NOMO-1 treated with DMSO at 0.1 percent for 48 hours (cell line): Measurements from ENCODE around the gene HSPH1.

Experiments used
- DNase-seq: peaks from one replicate; lab custom pipeline; 2025; ENCODE audit not compliant: unreplicated experiment; lab: John Stamatoyannopoulos, UW

The HSPH1 gene

DNA sequence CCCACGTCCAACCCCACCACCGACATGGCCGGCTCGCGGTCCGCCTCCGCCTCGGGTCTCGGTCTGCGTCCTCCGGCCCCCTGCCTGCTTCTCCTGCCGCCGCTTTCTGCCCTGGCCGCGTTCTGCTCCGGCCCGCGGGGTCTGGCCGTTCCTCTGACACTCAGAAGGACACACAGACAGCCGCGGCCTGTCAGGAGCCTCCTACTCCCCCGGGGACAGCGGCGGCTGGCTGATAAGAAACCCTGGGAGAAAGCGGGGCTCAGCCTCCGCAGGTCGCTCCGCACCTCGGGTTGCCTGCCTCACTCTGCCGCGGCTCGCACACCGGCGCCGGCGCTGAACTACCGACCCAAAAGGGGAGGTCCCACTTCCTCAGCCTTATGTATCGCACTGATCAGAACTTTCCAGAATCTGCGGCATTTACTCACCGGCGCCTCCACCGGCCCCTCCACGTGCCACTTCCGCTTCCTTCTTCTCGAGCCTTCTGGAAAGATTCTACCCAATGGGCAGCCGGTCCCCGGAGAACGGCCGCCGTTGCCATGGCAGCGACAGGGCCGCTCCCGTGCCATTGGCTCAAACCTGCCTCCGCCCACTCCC is at the start of gene HSPH1:
Gene HSPH1 (minus strand): TSS at position 348 of the 594 bp plus-strand sequence. CDS start 322 bp downstream, at position 26.
- peak; percentile 100 for DNase-seq

DNA sequence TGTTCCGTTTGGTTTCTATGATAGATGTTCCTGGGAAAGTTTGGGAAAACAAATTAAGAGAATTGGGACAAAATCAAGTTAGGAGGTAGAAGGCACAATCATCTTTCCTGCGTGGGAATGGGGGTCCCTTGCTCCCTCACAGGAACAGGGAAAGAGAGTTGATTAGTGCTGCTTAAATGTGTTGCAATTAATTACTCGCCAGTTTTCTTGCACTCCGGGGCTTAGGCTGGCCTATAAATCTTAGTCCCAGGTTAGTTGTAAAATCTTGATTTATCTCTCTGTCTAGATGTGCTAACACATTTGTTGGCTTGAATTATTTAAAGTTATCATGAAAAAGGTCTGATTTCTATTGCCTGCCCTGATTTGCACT is 48.1 kb upstream of the HSPH1 start:
- DNase-seq = peak; percentile 57

DNA sequence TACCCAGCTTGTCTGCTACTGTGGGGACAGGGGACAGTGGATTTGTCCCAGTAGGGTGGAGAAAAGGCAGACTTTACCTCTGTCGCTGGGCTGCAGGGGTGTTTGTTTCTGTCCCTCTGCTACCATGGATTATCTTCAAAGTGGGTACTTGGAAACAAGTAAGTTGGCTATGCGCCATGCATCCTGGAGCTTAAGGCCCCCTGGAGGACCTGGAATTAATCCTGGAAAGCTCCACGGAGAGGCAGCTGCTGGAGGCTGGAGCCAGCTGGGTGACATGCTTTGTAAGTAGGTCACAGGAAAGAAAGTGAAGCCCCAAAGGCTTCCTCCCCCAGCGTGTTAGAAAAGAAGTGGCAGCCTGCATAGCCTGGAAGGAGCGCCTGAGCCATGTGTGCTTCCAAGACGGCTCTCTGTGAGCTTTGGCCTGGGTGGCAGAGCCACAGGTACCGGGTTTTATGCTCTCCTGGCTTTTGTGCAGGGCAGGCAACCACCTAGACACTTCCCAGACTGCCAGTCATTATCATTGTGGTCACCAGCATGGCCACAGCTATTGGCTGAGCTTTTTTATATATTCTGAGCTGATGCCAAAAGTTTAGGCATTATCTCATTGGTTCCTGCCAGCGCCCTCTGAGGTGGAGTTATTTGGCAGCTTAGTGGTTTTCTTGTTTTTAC is 47.6 kb upstream of the HSPH1 start:
- peak; percentile 5 for DNase-seq

DNA sequence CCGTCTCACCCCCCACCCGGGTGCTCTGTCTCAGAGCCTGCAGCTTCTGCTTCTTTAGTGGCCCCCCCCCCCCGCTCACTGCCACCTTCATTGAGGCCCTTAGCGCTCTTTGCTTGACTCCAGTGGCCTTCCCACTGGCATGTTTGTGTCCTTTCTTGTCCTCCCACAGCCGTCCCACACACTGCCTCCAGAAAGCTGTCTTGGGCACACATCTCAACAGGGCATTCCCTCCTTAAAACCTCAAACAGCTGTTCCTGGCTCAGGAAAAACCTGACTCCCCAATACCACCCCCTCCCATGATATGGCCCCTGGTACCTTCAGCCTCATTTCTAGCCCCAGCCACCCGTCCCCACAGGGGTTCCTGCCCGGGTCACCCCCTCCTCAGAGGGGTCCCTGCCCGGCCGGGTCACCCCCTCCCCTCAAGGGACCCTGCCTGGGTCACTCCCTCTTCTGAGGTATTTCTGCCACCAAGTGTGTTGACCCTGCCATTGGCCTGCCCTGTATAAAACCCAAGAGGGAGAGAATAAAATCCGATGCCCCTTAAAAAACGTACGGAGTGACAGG is 46.9 kb upstream of the HSPH1 start:
- DNase-seq = no peak

DNA sequence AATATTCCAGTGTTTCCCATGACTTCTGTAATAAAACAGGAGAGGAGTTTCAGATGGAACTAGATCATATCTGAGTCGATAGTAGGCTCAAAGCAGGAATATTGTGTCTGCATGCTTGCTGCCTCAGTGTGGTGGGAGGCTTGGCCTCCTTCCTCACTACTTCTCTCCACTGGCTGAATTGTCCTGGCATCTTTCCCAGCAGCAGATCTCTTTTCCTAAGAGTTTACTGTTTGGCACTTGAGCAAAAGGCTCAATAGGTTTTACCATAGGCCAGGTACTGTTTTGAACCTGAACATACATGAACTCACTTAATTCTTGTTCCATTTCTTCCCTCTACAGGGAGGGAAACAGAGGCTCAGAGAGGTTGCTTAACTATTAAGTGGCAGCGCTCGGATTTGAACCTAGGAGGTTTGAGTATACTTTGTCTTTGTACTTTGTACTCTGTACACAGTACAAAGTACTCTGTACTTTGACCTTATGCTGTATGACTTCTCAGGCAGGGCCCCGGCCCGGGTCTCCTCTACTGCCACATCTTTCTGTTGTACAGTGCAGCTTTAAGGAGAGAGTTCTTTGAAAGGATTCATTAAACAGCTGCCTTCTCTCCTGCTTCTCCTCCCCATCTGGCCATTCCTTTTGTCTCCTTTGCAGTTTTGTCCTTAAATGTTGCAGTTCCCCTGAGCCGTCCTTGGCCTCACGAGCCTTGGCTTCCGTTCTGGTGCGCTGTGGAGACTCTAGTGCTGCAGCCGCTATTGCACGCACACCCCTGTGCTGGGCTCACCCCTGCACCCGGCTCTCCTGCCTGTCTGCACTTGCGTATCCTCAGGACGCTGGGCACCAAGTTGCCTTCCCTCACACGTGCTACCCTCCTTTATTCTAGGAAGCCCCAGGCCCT is 46.2 kb upstream of the HSPH1 start:
- DNase-seq = no peak

DNA sequence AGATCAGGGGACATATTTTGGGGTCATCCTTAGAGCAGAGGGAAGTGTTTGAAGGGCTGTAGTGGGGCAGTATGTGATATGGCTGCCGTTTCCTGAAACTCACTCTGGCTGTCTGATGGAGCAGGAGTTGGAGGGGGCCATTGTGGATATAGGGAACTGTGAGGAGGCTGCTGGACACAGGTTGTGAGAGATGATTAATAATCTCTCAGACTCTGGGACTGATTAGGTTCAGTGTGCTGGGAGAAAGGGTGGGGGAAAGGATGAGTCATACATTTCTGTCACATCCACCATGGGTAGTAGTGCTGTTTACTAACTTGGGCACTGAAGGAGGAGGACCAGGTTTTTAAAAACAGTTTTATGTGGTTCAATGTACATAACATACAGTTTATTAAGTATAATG is 42.9 kb upstream of the HSPH1 start:
- peak; percentile 3 for DNase-seq

DNA sequence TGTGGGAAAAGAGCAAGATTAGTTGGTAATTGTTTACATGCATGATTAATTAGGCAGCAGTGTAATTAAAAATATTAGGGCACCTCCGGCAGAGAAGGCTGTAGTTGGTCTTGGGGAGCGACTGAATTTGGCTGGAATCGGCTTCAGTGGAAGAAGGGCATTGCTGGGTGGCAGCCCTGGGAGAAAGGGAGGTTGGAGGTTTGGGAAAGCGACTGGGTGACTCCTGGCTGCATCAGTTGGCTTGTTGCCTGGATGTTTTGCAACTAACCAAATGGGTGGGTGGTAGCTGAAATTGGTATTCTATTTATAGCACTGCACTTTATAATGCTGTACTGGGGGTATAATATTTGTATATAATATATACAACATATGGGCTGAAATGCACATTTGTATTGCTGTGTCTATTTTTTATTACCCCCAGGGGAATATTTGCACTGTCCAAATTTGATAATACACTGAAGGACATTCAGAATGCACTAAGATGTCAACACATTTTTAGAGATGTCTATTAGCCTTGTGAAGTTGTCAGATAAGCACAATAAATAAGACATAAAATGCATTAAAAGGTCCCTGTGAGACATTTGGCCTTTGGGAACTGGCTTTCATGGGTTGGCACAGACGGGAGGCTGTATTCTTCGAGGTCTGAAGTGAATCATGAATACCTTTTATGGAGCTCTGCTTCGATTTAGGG is 39.8 kb upstream of the HSPH1 start:
- no peak for DNase-seq

DNA sequence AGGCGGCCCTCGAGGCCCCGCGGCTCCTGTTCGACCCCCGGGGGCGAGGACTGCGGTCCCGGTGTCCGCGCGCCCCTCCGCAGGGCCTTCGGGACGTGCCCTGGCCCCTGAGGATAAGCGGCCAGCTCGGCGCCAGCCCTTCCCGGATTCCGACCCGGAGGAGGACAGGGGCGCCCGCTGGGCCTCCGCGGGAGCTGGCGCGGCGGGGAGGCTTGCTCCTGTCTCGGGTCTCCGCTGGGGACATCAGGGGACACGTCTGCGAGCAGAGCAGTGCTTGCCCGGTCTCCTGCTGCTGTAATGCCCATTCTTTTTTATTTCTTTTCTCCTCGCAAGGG is 38.9 kb upstream of the HSPH1 start:
- DNase-seq = peak; percentile 59

DNA sequence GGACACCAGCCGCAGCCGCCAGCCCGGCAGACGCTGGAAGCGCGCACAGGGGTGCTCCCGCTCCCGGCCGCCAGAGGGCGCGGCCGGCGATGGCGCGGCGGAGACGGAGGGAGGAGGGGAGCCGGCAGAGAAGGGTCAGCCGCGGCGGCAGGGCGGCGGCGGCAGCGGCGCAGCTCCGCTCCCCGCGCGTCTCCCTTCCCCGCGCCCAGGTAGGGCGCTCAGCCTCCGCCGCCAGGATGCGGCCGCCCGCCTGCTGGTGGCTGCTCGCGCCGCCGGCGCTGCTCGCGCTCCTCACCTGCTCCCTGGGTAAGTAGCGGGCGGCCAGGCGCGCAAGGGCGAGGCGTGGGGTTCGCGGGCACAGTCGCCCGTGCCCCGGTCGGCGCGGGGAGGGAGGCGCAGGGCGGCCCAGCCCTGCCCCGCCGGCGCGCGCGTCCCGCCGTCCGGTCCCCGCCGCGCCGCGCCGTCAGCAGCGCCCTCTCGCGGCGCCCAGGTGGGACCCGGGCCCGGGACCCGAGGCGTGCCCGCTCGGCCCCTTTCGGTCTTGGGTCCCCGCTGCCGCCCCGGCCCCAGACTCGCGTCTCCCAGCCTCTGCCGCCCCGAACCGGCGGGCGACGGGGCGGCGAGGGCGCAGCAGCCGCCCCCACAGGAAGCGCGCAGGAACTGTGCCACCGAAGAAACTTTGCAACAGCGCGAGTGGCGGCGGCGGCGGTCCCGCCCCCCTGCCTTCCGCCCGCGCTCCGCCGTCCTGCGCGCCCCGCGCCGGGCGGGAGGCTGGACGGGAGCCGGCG is 38.3 kb upstream of the HSPH1 start, which contains the start of gene B3GLCT:
Gene B3GLCT (plus strand): TSS at position 127 of the 788 bp plus-strand sequence. CDS start 110 bp downstream, at position 237.
- peak; percentile 87 for DNase-seq

DNA sequence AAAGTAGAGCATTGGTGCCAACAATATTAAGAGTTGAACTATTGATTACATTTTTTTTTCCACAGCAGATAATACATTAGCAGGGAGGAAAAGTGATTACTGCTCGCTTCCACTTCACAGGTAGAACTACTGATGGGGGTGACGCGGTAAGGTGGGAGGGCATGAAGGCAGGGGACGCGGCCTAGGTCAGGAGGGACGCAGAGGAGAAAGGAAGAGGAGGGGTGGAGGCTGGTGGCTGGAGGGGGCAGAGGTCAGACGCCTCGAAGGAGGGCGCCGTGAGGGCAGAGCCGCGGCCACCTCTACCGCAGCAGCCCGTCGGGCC is 37.8 kb upstream of the HSPH1 start:
- DNase-seq = no peak

DNA sequence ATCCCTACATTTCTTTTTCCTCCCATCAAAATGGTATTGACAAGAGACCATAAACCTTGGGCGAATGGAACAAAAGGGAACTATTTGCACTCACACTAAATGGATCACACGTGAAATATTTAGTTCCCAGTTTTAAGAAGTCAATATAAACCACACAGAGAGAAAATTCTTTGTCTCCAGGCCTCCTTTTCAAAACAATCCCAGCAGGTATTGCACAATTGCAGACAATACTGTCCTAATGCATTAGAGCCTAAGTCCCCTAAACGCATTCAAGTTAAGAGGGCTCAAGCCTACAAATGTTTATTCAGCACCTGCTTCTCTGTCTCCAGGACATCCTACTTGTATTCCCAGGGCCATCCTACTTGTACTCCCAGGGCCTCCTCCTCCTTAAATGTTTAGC is 36.8 kb upstream of the HSPH1 start:
- peak; percentile 22 for DNase-seq

DNA sequence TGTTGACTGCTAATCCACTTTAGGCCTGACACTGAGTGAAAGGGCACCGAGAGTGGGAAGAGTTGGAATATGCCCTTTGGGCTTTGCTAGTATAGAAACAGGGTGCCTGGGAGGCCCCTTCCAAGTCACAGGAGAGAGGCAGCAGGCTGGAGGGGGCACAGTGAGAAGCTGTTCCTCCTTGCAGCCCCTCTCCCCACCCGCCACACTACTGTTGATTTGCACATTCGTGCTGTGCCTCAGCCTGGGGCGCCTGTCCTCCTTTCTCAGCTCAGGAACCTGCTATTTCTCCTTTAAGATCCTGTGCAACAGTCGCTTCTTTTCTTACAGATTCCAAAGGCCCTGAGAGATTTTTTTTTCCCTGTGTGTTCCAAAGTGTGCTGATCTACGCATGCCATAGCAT is 35.3 kb upstream of the HSPH1 start:
- DNase-seq = no peak

DNA sequence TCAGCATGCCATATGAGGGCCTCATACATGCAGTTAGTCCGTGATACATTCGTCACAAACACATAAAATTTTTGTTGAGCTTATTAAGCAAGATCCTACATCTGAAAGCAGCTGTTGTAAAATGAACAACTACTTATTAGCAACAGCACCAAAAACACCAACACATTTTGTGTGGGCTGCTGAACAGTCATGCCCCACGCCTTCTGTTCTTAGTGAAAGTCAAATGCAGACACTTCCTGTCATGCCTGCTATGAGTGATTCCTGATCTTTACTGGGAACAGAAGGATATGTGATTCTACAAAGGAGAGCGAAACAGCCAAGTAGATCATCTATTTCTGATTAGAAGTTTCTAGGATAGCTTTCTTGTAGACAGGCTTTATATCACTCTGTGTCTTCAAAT is 33.9 kb upstream of the HSPH1 start:
- no peak for DNase-seq

DNA sequence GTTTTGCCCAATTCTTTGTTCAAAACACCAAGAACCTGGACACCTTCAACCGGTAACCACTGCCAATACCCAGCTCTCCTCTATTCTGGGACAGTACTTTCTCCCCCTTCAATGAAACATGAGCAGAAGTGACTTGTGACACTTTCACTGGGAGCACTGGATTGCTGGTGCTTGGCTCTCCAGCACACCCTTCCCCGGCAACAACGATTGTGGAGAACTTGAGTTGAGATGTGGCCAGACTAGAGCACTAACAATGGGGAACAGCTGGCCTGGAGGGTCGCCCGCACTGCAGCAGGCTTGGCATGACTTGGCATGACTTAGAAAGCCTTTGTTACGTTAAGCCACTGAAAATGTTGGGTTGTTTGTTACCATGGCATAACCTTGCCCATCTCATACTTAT is 30.6 kb upstream of the HSPH1 start:
- DNase-seq = no peak

DNA sequence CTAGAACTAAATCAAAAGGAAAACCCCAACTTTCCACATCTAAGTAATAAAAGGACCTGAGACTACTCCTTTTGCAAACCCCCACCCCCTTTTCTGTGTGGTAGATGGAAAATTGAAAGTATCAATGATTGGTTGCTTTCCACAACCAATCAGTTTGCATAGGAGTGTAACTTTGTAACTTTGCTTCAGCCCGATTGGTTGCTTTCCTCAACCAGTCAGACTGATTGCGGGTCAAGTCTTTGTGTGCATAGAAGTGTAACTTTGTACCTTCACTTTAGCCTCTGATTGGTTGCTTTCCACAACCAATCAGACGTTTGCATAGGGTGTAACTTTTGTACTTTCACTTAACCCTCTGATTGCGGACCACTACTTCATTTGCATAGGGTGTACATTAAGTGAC is 30.0 kb upstream of the HSPH1 start:
- no peak for DNase-seq

DNA sequence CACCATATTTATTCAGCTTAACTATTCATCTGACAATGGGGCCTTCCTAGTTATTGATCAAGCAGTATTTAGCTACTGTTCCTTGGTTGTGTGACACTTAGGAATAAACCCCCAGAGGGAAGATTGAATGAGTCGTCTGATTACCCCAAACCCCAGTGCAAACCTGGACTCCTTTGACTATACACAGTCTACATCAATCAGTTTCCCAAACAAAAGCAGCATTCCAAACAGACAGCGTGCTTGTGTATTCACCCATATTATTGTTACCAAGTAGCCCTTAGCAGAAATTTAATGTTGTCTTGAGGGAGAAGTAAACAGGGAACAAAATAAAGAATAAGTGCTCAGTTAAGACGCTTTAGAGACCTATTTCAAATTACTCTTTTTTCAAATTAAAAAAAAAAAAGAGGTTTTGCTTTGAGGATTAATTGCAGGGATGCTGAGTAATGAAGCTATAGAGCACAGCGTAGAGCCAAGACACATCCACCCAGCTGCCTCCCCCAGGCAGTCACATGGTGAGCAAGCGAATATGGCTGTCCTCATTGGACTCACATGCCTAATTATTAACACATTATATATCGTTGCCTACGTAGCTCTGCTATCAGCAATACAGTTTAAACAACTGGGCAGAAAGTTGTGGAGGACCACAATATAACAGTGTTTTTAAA is 23.4 kb upstream of the HSPH1 start:
- DNase-seq = no peak

DNA sequence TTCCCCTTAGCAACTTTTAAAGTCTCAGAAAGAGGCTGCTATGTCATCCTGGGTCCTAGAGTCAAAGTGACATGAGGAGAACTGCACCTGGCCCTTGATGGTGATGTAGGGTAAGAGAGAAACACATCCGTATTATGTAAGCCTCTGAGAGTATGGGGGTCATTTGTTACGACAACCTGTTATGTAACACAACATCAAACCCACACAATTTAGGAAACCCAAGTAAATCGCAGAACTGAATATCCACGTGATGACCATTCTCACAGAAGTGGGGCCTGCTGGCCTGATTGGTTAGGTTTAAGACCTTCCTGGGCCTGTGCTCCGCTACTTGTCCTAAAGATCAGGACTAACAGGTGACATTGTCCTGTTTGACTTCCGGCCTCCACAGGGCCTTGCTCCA is 22.7 kb upstream of the HSPH1 start:
- DNase-seq = no peak

DNA sequence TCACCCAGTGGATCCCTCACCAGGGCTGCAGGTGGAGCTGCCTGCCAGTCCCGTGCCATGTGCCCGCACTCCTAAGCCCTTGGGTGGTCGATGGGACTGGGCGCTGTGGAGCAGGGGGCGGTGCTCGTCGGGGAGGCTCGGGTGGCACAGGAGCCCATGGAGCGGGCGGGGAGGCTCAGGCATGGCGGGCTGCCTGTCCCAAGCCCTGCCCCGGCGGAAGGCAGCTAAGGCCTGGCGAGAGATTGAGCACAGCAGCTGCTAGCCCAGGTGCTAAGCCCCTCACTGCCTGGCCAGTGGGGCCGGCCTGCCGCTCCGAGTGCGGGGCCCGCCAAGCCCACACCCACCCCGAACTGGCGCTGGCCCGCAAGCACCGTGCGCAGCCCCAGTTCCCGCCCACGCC is 21.3 kb upstream of the HSPH1 start:
- DNase-seq = no peak

DNA sequence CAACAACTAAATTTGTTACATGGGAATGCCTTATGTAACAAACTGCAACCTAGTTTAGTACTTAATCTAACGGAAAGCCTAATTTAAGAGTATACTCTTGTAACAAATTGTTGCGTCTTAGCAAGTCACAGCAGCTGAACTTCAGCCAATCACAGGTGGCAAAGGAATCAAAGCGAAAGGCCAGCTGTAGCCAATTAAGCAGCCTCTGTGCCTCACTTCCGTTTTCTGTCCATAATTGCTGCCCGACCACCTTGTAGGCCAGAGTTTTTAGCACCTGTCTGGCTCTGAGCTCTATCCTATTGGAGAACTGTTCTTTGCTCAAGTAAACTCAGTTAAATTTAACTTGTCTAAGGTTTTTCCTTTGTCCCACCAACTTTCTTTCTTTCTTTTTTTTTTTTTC is 18.1 kb upstream of the HSPH1 start:
- peak; percentile 82 for DNase-seq

DNA sequence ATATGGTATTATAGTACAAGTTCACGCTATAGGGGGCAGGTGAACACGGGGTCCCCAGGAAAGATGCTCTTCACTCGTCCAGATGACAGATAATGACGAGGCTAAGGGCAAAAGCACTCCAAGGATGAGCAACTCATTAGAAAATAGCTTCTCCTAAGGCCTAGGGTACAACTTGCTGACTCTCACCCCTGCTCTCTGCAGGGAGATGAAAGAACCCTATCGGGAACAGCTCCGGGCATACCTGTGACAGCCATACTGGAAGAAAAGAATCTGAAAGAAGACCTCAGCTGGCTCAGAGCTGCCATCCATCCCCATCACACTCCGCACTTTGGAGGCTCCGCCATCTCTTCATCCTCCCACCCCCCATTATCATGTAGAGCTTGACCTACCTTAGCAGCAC is 17.5 kb upstream of the HSPH1 start:
- no peak for DNase-seq
